HG03575 (cell line): ENCODE results near the gene FAR2.

Experiments used
- ATAC-seq: cut with Tn5 transposase; IDR thresholded peaks from one replicate; pipeline ENCODE4 v1.9.1; 2021; ENCODE audit not compliant: unreplicated experiment, insufficient number of reproducible peaks, low FRiP score; ENCODE audit errors: extremely low read depth

The FAR2 gene

DNA sequence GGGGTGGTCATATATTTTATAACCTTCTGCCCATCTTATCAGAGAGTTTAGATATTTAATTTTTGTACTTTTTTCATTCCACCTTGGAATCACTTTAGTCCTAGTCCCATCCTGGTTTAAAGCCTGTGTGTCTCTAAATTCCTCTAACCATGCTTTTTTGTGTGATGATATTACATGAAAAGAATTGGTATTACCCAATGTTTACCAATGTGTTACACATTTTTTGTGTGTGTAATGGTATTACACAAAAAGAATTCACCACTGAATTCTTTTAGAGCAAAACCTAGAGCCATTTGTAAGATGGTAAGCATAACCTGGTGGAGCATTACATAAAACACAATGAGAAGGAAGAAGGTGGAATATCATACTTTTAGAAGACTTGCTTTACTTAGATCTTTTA, 77.5 kb downstream of the FAR2 start:
- no peak for ATAC-seq

DNA sequence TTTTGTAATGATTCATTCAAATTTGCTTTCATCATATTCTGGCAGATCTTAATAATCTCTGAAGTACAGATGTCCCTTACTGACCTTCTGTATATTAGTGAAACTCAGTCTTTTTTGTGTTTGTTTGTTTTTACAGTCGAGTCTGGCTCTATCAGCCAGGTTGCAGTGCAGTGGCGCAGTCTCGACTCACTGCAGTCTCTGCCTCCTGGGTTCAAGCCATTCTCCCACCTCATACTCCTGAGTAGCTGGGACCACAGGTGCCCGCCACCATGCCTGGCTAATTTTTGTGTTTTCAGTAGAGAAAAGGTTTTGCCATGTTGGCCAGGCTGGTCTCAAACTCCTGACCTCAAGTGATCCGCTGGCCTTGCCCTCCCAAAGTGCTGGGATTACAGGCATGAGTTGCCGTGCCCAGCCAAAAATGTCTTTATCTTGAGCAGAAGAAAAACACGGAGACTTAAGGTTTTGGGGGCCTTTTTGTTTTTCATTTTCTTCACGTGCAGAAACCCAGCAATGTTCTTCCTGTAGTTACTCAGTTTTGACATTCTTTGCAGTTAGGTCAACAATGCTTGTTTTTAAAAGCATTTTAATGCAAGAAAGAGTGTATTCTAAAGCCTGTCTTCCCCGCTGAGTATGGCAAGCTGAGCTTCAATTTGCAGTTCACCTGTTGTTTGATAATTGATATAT, 79.5 kb downstream of the FAR2 start:
- no peak for ATAC-seq

- no peak for ATAC-seq
These were observed 80.1 kb downstream of the FAR2 start for GRCh38 chr12:29229158-29229505.

GRCh38 chr12:29229937-29230336, 80.9 kb downstream of the FAR2 start:
- no peak for ATAC-seq

DNA sequence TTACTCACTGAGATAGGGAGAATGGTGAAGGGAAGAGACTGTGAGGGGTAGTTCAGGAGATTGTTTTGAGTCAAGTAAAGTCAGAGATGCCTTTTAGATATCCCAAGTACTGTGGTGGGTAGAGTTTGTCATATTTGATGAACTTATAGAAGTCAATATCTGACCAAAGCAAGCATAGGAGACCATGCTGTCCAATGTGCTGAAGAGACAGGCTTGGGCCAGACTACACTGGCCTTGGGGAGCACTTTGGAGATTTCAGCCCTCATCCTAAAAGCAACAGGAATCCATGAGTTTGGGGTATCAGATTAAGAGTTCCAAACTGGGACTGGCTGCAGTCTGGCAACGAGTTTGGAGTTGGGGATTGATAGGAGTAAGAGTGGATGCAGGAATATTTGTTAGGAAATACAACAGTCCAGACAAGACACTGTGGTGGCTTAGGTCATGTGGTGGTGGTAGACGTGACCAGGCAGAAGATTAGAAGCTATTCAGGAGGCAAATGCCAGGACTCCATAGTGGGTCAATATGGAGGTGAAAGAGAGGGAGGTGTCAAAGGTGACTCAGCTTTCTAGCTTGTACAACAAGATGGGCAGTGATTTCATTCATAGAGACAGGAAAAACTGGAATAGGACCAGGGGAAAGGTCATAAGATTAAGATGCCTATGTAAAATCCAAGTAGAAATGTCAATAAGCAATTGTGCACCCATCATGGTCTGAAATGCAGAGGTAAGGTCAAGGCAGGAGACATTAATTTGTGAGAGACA, 81.9 kb downstream of the FAR2 start:
- ATAC-seq: no peak

- ATAC-seq: no peak
These were observed 83.0 kb downstream of the FAR2 start for GRCh38 chr12:29232086-29232485.

- ATAC-seq: no peak
These were observed 85.5 kb downstream of the FAR2 start for GRCh38 chr12:29234552-29234951.

- ATAC-seq: no peak
These were observed 86.0 kb downstream of the FAR2 start for GRCh38 chr12:29234965-29235626.

- no peak for ATAC-seq
These were observed 89.8 kb downstream of the FAR2 start for GRCh38 chr12:29238822-29239291.

DNA sequence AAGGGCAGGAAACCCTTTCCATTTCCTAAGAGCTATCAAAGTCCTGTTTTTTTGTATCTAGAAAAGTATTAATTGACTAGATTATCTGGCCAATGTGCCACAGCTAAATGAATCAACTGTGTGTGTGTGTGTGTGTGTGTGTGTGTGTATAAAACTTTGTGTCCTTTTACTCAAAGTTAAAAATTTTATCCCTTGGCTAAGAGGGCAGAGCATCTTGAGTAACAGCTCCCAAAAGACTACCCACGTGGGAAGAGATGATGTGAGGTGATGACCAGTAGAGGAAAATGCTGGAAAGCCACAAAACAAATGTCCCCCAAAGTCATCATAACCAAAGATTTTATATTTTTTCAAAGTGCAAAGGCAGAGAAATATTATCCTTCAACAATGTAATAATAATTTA, 90.3 kb downstream of the FAR2 start:
- ATAC-seq: no peak

- ATAC-seq: no peak
These were observed 91.4 kb downstream of the FAR2 start for GRCh38 chr12:29240441-29240840.

DNA sequence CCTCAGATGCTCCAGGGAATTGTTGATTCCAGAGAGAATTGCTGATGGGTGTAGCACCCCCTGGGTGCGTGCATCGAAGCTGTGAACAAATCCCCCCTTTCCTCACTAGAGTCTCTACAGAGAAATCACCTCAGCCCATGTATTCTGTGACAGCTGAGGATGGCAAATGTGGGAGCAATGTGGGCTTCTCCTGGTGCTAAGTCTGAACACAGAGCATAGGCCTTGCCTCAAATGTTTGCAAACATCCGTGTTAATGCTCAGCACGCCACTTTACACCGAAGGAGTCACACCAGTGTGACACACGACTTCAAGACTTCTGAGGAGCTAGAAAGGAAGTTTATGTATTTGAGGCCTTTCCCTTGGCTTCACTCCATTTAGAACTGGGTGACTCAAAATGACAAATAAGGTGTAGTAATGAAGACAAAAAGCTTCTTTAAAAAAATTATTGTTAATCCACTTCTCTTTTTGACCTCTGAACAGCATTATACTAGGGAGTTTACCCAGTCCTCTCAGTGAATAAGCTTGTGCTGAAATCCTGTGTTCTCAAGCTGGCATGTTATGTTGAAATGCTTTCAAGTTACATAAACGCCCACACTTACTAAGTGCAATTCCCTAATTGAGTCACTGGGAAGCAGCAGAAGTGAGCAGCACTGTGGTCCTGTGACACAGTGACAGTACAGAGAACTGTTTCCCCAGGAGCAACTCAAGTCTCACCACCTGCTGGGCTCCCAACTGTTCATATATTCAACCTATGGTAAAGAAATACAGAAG, 92.9 kb downstream of the FAR2 start:
- peak; percentile 75 for ATAC-seq

DNA sequence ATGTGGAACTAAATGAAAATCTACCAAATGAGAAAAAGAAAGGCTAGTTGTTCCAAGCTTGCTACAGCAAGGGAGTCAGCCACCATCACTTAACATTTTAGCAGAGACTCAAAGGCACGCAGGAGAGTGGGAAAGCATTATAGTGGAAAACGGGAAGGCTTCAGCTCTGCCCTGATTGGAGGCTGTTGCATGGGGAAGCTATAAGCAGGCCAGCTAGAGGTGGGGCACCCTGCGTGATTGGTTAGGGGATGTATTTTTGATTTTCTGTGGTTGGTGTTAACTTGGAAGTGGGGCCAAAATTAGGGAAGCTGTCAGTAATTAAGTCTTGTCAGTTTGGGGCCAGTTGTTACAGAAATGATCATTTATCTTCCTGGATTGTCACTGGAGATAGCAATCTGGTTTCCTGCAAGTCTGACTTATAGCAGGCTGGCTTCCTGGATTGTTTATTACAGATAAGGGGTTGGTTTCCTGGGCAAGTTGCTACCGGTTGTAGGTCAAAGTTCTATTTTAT, 93.9 kb downstream of the FAR2 start:
- no peak for ATAC-seq

DNA sequence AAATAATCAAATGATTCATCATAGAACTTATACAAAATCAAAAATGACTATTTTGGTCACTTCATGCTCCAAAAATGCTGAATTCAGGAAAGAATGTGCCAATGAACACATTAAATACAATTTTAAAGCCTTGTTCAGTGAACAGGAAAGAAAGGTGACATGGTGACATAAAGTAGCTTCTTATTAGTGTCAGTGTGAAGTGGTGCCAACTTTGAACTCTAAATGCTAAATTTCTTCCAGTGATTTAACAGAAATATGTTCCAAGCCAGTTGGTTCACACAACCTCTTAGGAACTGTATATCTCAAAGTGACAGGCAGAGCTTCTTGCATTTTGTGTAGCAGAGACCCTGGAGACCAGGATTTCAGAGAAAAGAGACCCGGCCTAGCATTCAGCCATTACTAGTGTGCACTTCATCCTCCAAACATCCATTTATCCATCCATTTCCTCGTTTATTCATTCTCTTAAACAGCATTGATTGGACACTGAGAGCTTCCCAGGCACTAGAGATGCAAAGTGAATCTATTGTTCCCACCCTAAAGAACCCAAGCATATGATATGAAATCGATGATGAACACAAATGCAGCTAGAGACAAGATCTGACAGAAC, 95.2 kb downstream of the FAR2 start:
- no peak for ATAC-seq

- ATAC-seq: no peak
These were observed 96.2 kb downstream of the FAR2 start for GRCh38 chr12:29245246-29245645.

GRCh38 chr12:29249930-29250329, 100.9 kb downstream of the FAR2 start:
- no peak for ATAC-seq

GRCh38 chr12:29253906-29254625, 105.0 kb downstream of the FAR2 start:
- ATAC-seq: no peak

DNA sequence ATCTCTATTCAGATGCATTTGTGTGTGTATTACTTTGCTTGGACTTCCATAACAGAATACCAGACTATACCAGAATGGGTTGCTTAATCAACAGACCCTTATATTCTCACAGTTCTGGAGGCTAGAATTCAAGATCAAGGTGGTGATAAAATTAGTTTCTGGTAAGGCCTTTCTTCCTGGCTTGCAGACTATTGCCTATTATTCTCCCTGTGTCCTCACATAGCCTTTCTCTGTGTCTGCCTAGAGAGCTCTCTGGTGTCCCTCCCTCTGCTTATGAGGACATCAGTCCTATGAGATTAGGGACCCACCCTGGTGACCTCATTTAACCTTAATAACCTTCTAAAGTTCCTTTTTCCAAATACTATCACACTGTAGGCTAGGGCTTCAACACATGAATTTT, 106.0 kb downstream of the FAR2 start:
- no peak for ATAC-seq
